HepG2 (cell line): ENCODE data around the gene ABHD17A.

ENCODE experiments used
- EP300 ChIP-seq, 3 experiments: sonication (generic) in 1 of 3; formaldehyde crosslinking in 1 of 3; IDR thresholded peaks; 2 replicates each; pipeline versions ENCODE4 v1.5.1 to v1.6.1; 2011 to 2020; ENCODE audit warnings: low read depth in 2 of 3, low read length in 2 of 3, borderline replicate concordance in 1 of 3, improper control_type of control experiment in 1 of 3, mild to moderate bottlenecking in 1 of 3, missing genetic modification reagents in 1 of 3, moderate library complexity in 1 of 3
- HES4 ChIP-seq: sonication (generic); formaldehyde crosslinking; IDR thresholded peaks from 2 replicates; pipeline ENCODE4 v1.9.0; 2021; ENCODE audit warnings: mild to moderate bottlenecking, missing genetic modification reagents, borderline replicate concordance
- NBN ChIP-seq: fragments of 450-650 bp; conservative IDR thresholded peaks from 2 replicates; pipeline ENCODE4 v1.6.1; 2017
- POLR2A ChIP-seq, 2 experiments: IDR thresholded peaks; 2 replicates each; pipeline ENCODE4 v1.6.1; 2011; ENCODE audit warnings: low read depth in 2 of 2, low read length in 2 of 2, mild to moderate bottlenecking in 1 of 2, moderate library complexity in 1 of 2; ENCODE audit not compliant: insufficient read depth in 1 of 2
- RAD51 ChIP-seq: fragments of 450-650 bp; IDR thresholded peaks from 2 replicates; pipeline ENCODE4 v1.6.1; 2016; ENCODE audit warnings: borderline replicate concordance
- TAF15 ChIP-seq: fragments of 200-400 bp; formaldehyde crosslinking; IDR thresholded peaks from one replicate; pipeline ENCODE4 v1.6.1; 2018; ENCODE audit warnings: mild to moderate bottlenecking, low read depth, low read length; ENCODE audit not compliant: poor library complexity, severe bottlenecking
- TF ChIP-seq, protein P1 (sequence below): IDR thresholded peaks from 2 replicates; pipeline ENCODE4 v1.6.1; 2016

DNA sequence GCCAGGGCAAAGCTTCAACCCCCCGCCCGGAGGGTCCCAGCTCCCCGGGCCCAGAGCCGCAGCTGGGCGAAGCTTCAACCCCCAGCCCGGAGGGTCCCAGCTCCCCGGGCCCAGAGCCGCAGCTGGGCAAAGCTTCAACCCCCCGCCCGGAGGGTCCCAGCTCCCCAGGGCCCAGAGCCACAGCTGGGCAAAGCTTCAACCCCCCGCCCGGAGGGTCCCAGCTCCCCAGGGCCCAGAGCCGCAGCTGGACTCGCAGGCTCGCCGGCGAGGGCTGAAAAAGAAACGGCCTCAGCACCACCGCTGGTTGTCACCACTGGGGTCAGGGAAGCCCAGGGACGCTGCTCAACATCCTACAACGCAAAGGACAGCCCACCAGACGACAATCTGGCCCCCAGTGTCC, 42.2 kb downstream of the ABHD17A start:
- TF ChIP-seq NBN (no peak), RAD51 (no peak), TAF15 (no peak), EP300 (IDR thresholded peaks at IDR 0.05; ENCODE audit: low read depth in 2 of 2, low read length in 2 of 2) (no peak), EP300 (CRISPR knock-in tag; IDR thresholded peaks at IDR 0.05; ENCODE audit: borderline replicate concordance) (no peak), HES4 (no peak), POLR2A (IDR thresholded peaks at IDR 0.05; ENCODE audit: insufficient read depth in 1 of 2, low read depth in 2 of 2, low read length in 2 of 2) (no peak)
- TF ChIP-seq, protein P1, sequence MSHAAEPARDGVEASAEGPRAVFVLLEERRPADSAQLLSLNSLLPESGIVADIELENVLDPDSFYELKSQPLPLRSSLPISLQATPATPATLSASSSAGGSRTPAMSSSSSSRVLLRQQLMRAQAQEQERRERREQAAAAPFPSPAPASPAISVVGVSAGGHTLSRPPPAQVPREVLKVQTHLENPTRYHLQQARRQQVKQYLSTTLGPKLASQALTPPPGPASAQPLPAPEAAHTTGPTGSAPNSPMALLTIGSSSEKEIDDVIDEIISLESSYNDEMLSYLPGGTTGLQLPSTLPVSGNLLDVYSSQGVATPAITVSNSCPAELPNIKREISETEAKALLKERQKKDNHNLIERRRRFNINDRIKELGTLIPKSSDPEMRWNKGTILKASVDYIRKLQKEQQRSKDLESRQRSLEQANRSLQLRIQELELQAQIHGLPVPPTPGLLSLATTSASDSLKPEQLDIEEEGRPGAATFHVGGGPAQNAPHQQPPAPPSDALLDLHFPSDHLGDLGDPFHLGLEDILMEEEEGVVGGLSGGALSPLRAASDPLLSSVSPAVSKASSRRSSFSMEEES (CRISPR knock-in tag), result no peak
